GM21529 (cell line): ENCODE results near the gene GTF2A1.
"Not testable (repeated sequence)": the region's sequence is repeated elsewhere in the genome, so short reads cannot be mapped to it uniquely, and the experiment has no call there.

Experiments used
- ATAC-seq: cut with Tn5 transposase; IDR thresholded peaks from one replicate; pipeline ENCODE4 v1.9.1; 2021; ENCODE audit not compliant: unreplicated experiment

GTF2A1 gene

DNA sequence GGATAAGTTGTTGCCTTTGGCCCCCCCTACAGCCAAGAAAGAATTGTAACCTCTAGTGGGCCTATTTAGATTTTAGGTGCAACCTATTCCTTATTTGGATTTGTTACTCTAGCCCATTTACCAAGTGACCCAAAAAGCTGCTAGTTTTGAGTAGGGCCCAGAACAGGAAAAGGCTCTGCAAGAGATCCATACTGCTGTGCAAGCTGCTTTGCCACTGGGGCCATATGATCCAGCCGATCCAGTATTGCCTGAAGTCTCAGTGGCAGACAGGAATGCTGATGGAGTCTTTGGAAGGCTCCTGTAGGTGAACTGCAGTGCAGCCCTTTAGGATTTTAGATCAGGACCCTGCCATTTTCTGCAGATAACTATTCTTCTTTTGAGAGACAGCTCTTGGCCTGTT, 12.9 kb upstream of the GTF2A1 start:
- no peak for ATAC-seq

GRCh38 chr14:81231540-81231939, 10.8 kb upstream of the GTF2A1 start:
- ATAC-seq = no peak

- no peak for ATAC-seq
Measured at GRCh38 chr14:81224222-81224621, 3.5 kb upstream of the GTF2A1 start.

DNA sequence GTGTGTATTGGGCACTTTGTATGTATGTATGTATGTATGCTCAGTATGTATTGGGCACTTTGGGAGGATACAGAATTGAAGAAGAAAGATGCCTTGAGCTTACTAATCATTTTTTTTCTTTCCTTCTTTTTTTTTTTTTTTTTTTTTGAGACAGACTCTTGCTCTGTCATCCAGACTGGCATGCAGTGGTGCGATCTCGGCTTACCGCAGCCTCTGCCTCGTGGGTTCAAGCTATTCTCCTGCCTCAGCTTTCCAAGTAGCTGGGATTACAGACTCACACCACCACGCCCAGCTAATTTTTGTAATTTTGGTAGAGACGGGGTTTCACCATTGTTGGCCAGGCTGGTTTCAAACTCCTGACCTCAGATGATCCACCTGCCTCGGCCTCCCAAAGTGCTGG, 3.0 kb upstream of the GTF2A1 start:
- not testable (repeated sequence) for ATAC-seq

DNA sequence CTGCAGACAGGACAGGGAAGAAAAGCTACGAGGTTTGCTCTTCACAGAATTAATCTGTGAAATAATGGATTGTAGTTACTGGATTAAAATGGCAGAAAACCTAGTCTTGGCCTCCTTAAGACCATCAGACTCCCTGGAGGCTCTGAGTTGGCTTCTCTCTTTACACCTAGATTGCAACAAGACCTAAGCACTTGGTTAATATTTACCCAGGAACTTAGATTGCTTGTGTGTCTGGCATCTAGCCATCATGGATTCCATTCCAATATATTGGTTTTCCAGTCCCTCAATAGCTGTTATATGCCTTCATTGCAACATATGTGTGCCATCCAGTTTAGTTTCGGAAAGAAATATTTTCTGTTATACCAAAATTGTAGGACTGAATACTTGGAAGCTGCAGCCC, 1.9 kb upstream of the GTF2A1 start:
- ATAC-seq = no peak

DNA sequence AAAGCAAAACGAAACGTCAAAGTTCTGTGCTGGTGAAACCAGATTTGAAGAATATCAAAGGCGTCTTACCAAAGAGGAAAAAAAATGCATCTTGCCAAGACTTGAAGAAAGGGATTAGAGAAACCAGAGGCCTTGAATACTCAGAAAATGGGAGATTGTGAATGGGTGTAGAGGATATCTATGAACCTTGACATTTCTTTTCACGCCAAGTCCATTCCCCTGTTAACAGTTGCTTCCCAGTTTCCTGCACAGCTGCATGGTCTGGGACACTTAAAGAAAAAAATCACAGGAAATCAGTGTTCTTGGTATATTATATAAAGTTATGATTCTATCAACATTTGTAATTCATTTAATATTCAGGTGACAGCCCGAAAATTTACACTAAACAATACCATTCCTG, 1.4 kb upstream of the GTF2A1 start:
- no peak for ATAC-seq

- no peak for ATAC-seq
Measured at GRCh38 chr14:81221579-81222102, 882 bp upstream of the GTF2A1 start.

DNA sequence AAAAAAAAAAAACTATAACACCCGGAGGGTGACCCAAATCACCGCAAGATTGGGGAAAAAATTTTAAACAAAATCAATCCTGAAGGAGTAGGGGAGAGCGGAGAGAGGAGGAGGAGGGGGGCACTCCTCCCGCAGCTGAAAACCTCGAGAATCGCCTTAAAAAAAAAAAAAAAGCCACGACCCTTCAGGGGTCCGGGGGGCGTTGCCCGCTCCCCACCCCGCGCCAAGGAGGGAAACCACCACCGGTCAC, 254 bp downstream of the GTF2A1 start:
- ATAC-seq = no peak

DNA sequence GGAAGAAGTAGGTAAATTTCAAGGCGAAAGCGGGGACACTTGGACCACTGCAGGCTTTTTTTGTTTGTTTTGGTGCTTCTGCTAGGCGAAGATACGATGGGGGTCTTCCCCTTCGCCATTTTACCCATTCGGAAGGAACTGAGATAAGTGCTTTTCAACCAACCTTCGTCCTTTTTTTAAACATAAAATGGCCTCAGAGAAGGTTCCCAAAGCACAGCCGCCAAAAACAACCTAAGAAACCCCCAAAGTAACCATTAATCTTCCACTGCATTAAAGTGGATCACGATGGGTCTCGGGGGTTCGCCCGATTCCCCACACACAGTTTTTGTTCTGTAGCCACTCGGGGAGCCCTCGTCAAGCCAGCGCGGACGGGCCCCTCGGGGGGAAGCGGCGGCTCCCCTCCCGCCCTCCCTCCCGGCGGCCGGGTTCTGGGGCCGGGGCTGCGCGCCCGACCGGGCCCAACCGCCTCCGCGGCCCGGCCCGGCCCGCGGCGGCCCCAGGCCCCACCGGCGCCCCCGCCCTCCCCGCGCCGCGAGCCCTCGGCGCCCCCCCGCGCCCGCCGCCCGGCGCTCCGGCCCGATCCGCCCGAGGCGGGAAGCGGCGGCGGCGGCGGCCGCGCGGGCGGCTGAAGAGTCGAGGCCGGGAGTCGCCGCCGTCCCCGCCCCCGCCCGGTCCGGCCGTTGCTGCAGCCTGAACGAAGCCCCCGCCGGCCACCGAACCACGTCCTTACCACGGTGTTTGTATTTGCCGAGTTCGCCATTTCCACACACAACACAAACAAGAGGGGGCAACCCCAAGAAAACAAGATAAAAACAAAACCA, 790 bp downstream of the GTF2A1 start:
- no peak for ATAC-seq

DNA sequence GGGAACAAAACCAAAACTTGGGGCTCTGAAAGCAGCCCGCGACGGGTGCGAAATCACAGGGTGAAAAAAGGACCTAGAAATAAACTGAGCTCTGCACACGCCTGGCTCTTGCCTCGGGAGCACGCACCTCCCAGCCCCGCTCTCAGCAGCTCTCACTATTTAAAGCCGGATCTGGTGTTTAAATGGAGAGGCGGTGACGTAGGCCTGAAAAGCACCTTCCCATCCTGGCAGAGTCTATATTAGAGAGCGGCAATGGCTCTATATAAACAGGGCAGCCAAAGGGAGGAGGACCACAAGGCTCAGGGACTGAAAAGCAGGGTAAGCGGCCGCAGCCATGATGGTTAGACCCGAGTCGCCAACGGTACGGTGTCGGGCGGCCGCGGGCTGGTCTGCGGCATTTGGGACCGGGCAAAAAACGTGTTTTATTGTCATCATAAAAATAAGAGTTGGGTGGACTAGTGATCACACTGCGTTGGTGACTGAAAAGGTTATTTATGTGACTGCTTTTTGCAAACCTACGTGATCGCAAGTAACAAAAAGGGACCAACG, 1.5 kb downstream of the GTF2A1 start:
- ATAC-seq = peak; percentile 55

- ATAC-seq = peak; percentile 73
Measured at GRCh38 chr14:81211844-81212243, 8.9 kb downstream of the GTF2A1 start.

- ATAC-seq = peak; percentile 45
Measured at GRCh38 chr14:81209167-81209836, 11.5 kb downstream of the GTF2A1 start.

DNA sequence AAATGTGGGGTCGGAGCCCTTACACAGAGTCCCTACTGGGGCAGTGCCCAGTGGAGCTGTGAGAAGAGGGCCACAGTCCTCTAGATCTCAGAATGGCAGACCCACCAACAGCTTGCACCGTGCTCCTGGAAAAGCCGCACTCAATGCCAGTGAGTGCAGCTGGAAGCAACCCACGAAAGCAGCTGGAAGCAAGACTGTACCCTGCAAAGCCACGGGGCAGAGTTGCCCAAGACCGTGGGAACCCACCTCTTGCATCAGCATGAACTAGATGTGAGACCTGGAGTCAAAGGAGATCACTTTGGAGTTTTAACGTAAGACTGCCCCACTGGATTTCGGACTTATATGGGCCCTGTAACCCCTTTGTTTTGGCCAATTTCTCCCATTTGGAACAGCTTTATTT, 12.3 kb downstream of the GTF2A1 start:
- no peak for ATAC-seq

DNA sequence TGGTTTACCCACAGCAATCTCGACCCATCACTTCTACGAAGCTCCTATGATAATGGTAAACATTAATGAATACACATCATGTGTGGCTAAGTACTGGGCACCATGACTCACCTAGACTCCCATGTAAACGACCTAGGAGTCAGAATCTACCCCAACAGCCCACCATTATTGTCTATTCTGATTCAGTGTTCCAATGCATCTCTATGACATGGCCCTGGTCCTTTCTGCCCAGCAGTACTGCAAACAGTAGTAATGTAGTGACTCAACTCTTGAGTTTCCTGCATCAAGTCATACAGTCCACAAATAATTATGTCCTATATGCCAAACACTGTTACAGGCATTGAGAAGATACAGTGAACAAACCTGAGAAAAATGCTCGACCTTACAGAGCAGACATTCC, 14.6 kb downstream of the GTF2A1 start:
- no peak for ATAC-seq

DNA sequence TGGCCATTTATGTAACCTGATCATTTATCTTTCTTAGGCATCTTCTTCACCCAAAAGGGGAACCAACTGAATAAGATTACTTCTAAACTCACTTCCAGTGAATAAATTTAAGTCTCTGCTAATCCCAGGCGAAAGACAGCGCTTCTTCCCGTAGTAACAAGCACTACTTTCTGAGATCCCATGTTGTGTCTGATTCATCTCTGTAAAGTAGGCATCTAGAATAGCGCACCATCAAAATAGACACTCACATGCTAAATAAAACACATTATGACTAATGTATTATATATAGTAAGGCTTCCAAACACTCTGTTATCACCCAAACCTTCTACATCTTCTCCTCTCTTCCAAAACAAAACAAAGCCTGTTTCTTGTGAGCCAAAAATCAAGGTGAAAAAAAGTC, 15.1 kb downstream of the GTF2A1 start:
- ATAC-seq = no peak

- no peak for ATAC-seq
Measured at GRCh38 chr14:81200054-81200453, 20.7 kb downstream of the GTF2A1 start.

DNA sequence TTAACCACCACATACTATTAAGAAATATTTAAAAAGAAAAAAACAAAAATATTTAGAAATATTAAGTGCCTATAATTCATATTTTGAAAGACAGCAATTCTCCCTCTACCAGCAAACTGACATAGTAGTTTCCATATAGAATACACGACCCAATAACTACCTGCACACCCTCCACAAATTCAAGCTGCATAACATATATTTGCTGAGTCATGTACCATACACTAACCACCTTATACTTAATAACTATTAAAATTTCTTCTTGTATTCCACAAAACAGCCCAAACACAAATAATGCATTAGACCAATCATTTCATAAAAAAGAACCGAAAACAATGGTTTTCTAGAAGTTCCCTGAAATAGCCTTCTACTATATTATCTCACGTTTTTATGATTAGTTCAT, 21.7 kb downstream of the GTF2A1 start:
- ATAC-seq = no peak

DNA sequence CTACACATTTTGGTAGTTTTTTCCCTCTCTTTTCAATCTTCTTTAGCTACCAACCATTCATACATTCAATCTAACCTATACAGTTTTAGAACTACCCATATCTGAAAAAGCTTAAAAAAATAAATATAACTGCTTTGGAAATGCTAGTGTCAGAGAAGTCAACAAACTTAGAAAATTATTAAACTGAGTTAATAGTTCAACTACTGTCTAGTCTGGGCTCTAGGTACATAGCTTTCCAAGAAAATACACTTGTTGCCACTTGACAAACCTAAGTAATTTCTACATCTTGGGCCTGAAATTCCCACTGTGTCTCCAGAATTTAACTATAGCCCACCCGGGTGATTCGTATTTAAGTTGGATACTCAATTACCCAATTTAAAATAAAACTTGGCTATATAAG, 22.1 kb downstream of the GTF2A1 start:
- no peak for ATAC-seq

GRCh38 chr14:81193924-81194633, 26.7 kb downstream of the GTF2A1 start:
- ATAC-seq = peak; percentile 79

DNA sequence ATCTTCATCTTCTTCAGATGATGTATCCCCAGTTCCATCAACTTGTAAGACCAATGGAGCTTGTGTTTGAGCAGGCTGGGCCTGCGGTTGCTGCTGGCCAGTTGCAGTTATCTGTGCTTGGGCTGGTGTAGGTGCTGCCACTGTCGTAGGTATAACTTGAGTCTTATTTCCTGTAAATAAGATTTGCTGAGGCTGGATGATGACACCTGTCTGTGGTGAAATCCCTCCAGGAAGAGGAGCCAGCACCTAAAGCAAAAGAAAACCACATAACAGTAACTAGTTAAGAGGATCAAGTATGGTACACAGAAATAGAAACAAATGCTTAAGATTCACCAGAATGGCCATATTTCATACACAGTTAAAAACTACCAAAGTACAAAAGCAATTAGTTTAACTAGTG, 28.2 kb downstream of the GTF2A1 start:
- no peak for ATAC-seq

GRCh38 chr14:81187832-81188522, 32.8 kb downstream of the GTF2A1 start:
- ATAC-seq = peak; percentile 87
